ENCODE results near the gene DIP2C. TPM values are rescaled to one million over a fixed set of nuclear protein-coding genes. Genes with fewer than 3 reads are reported as not detected.

The DIP2C gene
- total RNA-seq, 6 experiments from 2014 or later, result 23.2 to 28.9 (median 26.3) TPM

- no peak for DNase-seq
- peaks cover 4% of the 10 kb centered on the region for H3K27me3 Mint-ChIP-seq (ENCODE audit: insufficient read depth)
- H3K36me3 Mint-ChIP-seq (ENCODE audit: low read depth), result peaks cover 41% of the 10 kb centered on the region
- 0 out of 2 replicates have a peak, but pooled peaks cover 6% of the 10 kb centered on the region for H3K4me1 Mint-ChIP-seq (ENCODE audit: low read depth)
- H3K4me3 Mint-ChIP-seq, result no peak overlapping the region
- H3K27ac Mint-ChIP-seq, result no peak overlapping the region
- H3K9me3 Mint-ChIP-seq, result no peaks in the 10 kb centered on the region
- TF ChIP-seq CTCF (IDR thresholded peaks at IDR 0.05), result no peak
Measured at GRCh38 chr10:440127-440526, 249.3 kb downstream of the DIP2C start.

- DNase-seq, result no peak
- Mint-ChIP-seq H3K27me3 (ENCODE audit: insufficient read depth) (peaks cover 1% of the 10 kb centered on the region; the same call in 1 of the 2 replicates), H3K27ac (no peak overlapping the region), H3K9me3 (no peaks in the 10 kb centered on the region), H3K4me3 (no peak overlapping the region), H3K36me3 (ENCODE audit: low read depth) (peaks cover 50% of the 10 kb centered on the region), H3K4me1 (ENCODE audit: low read depth) (0 out of 2 replicates have a peak, but pooled peaks cover 6% of the 10 kb centered on the region)
- TF ChIP-seq CTCF (IDR thresholded peaks at IDR 0.05), result no peak
Measured at GRCh38 chr10:437698-438490, 251.6 kb downstream of the DIP2C start.

- peaks cover 58% of the 10 kb centered on the region for H3K36me3 Mint-ChIP-seq (ENCODE audit: low read depth)
- no peak overlapping the region for H3K27ac Mint-ChIP-seq
- DNase-seq, result no peak
Measured at GRCh38 chr10:436911-437665, 252.4 kb downstream of the DIP2C start.

GRCh38 chr10:436013-436697, 253.3 kb downstream of the DIP2C start:
- peaks cover under 1% of the 10 kb centered on the region; the same call in 1 of the 2 replicates for H3K27me3 Mint-ChIP-seq (ENCODE audit: insufficient read depth)
- H3K27ac Mint-ChIP-seq, result no peak overlapping the region
- TF ChIP-seq CTCF (IDR thresholded peaks at IDR 0.05), result no peak
- no peak for DNase-seq
- H3K9me3 Mint-ChIP-seq, result no peaks in the 10 kb centered on the region
- H3K4me3 Mint-ChIP-seq, result no peak overlapping the region
- H3K4me1 Mint-ChIP-seq (ENCODE audit: low read depth), result 0 out of 2 replicates have a peak, but pooled peaks cover 6% of the 10 kb centered on the region
- H3K36me3 Mint-ChIP-seq (ENCODE audit: low read depth), result peaks cover 60% of the 10 kb centered on the region

More at GRCh38 chr10:436911-437665, 252.4 kb downstream of the DIP2C start:
- TF ChIP-seq CTCF (IDR thresholded peaks at IDR 0.05), result no peak
- H3K4me1 Mint-ChIP-seq (ENCODE audit: low read depth), result 0 out of 2 replicates have a peak, but pooled peaks cover 6% of the 10 kb centered on the region
- H3K9me3 Mint-ChIP-seq, result no peaks in the 10 kb centered on the region
- H3K27me3 Mint-ChIP-seq (ENCODE audit: insufficient read depth), result peaks cover 1% of the 10 kb centered on the region; the same call in 1 of the 2 replicates
- no peak overlapping the region for H3K4me3 Mint-ChIP-seq

- Mint-ChIP-seq H3K27ac (no peak overlapping the region), H3K4me1 (ENCODE audit: low read depth) (0 out of 2 replicates have a peak, but pooled peaks cover 6% of the 10 kb centered on the region), H3K27me3 (ENCODE audit: insufficient read depth) (no peaks in the 10 kb centered on the region), H3K36me3 (ENCODE audit: low read depth) (peaks cover 56% of the 10 kb centered on the region), H3K9me3 (no peaks in the 10 kb centered on the region), H3K4me3 (no peak overlapping the region)
- TF ChIP-seq CTCF (IDR thresholded peaks at IDR 0.05), result no peak
- no peak for DNase-seq
Measured at GRCh38 chr10:435397-435796, 254.1 kb downstream of the DIP2C start.

Measured in HFFc6 (cell line).